Colonic mucosa (tissue), 4 donors: Measurements from ENCODE around the gene MAPK1. TPM values are rescaled to one million over a fixed set of nuclear protein-coding genes. Genes with fewer than 3 reads are reported as not detected.
A peak's percentile ranks its signal among the peaks of the same experiment; 100 is the strongest.
"Not testable (repeated sequence)": the region's sequence is repeated elsewhere in the genome, so short reads cannot be mapped to it uniquely, and the experiment has no call there.

Experiments
- DNase-seq: peaks from one replicate; pipeline ENCODE4 v3.0.0-alpha.2; 2020
- H3K27ac ChIP-seq: fragments of 200-600 bp; one replicate; pipeline ENCODE4 v1.8.0; 2021
- H3K27me3 ChIP-seq: fragments of 200-600 bp; one replicate; pipeline ENCODE4 v1.8.0; 2021
- H3K36me3 ChIP-seq: fragments of 200-600 bp; one replicate; pipeline ENCODE4 v1.8.0; 2021
- H3K4me1 ChIP-seq: fragments of 200-600 bp; one replicate; pipeline ENCODE4 v1.8.0; 2021; ENCODE audit warnings: mild to moderate bottlenecking
- H3K4me3 ChIP-seq: fragments of 200-600 bp; one replicate; pipeline ENCODE4 v1.8.0; 2021
- H3K9ac ChIP-seq, 2 donors: one replicate each; pipeline ENCODE4 v1.7.0; 2013; ENCODE audit warnings: control low read depth in 2 of 2, low read depth in 2 of 2, low read length in 2 of 2
- H3K9me3 ChIP-seq: fragments of 200-600 bp; one replicate; pipeline ENCODE4 v1.8.0; 2021
- CTCF ChIP-seq: fragments of 200-600 bp; IDR thresholded peaks from one replicate; pipeline ENCODE4 v1.8.0; 2022; ENCODE audit warnings: antibody characterized with exemption, mild to moderate bottlenecking
- intact Hi-C: fragments of 100-400 bp; cut with DNase I; formaldehyde crosslinking; loops from one replicate; pipeline ENCODE4 v1.14.1; 2022
- total RNA-seq, 2 donors: library from RNA; stranded (reverse); fragmentation: NEBNext Ultra II Directional in 1 of 2; extraction: Animal tissue kit (Norgen Biotek cat#: 25700) in 1 of 2; gene quantifications; one replicate each; pipeline ENCODE4 v1.2.1, GENCODE V29; 2021
- donor health status: healthy.
- donor health status: DM: no; HTN: no; CAD: no.
- donor health status: DM: no; HTN: no; CAD: no.

Gene MAPK1
- total RNA-seq, 2 donors from 2014 or later = 140 to 147 TPM

GRCh38 chr22:21818487-21819182 is 48.8 kb downstream of the MAPK1 start:
- no peak for DNase-seq
- Histone ChIP-seq H3K4me1 (peaks cover 12% of the 10 kb centered on the region), H3K9me3 (no peaks in the 10 kb centered on the region), H3K9ac (no peak overlapping the region), H3K27me3 (no peaks in the 10 kb centered on the region), H3K36me3 (no peaks in the 10 kb centered on the region), H3K27ac (no peak overlapping the region), H3K4me3 (no peak overlapping the region)
- intact Hi-C loops = no loop called here
- TF ChIP-seq CTCF = no peak

GRCh38 chr22:21817497-21817853 is 50.0 kb downstream of the MAPK1 start:
- peaks cover 12% of the 10 kb centered on the region for H3K4me1 ChIP-seq
- H3K9me3 ChIP-seq, H3K36me3 ChIP-seq, DNase-seq, intact Hi-C loops, H3K4me3 ChIP-seq, H3K27me3 ChIP-seq, H3K9ac ChIP-seq: not testable (repeated sequence)
- peak overlapping the region; percentile 49 for H3K27ac ChIP-seq

- TF ChIP-seq CTCF = no peak
- Histone ChIP-seq H3K4me1 (peaks cover 12% of the 10 kb centered on the region), H3K9ac (no peak overlapping the region), H3K9me3 (no peaks in the 10 kb centered on the region), H3K36me3 (no peaks in the 10 kb centered on the region), H3K4me3 (no peak overlapping the region), H3K27me3 (no peaks in the 10 kb centered on the region), H3K27ac (peak overlapping the region; percentile 49)
- DNase-seq = peak; percentile 18
- intact Hi-C loops = no loop called here
These were observed 50.5 kb downstream of the MAPK1 start for GRCh38 chr22:21816787-21817496.

GRCh38 chr22:21816472-21816786 is 51.0 kb downstream of the MAPK1 start:
- H3K27ac ChIP-seq = peak overlapping the region; percentile 49
- TF ChIP-seq CTCF = no peak
- H3K9me3 ChIP-seq = no peaks in the 10 kb centered on the region
- H3K4me1 ChIP-seq = peaks cover 12% of the 10 kb centered on the region
- H3K9ac ChIP-seq = no peak overlapping the region
- intact Hi-C loops = no loop called here
- no peak for DNase-seq
- H3K4me3 ChIP-seq = no peak overlapping the region
- H3K27me3 ChIP-seq = no peaks in the 10 kb centered on the region
- H3K36me3 ChIP-seq = no peaks in the 10 kb centered on the region

GRCh38 chr22:21815958-21816357 is 51.5 kb downstream of the MAPK1 start:
- Histone ChIP-seq H3K9ac (no peak overlapping the region), H3K27me3 (no peaks in the 10 kb centered on the region), H3K4me1 (peaks cover 12% of the 10 kb centered on the region), H3K4me3 (no peak overlapping the region), H3K36me3 (no peaks in the 10 kb centered on the region), H3K9me3 (no peaks in the 10 kb centered on the region), H3K27ac (peak overlapping the region; percentile 49)
- DNase-seq = no peak
- intact Hi-C loops = no loop called here
- no peak for TF ChIP-seq CTCF

- no peaks in the 10 kb centered on the region for H3K27me3 ChIP-seq
- intact Hi-C loops = no loop called here
- no peak for DNase-seq
- H3K9me3 ChIP-seq = no peaks in the 10 kb centered on the region
- H3K4me1 ChIP-seq = peaks cover 12% of the 10 kb centered on the region
- no peak overlapping the region for H3K4me3 ChIP-seq
- no peak overlapping the region for H3K27ac ChIP-seq
- TF ChIP-seq CTCF = no peak
- H3K9ac ChIP-seq = no peak overlapping the region
- no peaks in the 10 kb centered on the region for H3K36me3 ChIP-seq
These were observed 52.1 kb downstream of the MAPK1 start for GRCh38 chr22:21815357-21815756.
